GM12873 (cell line): ENCODE results near the gene NUMB.

Experiments used
- TF ChIP-seq, protein P1 (sequence below): IDR thresholded peaks from 2 replicates; pipeline ENCODE4 v1.5.1; 2012; ENCODE audit warnings: low read depth, mild to moderate bottlenecking, moderate library complexity, low read length, control low read depth; ENCODE audit not compliant: insufficient read depth; ENCODE audit errors: missing control alignments

Gene NUMB

GRCh38 chr14:73432124-73432523 lies 26.2 kb downstream of the NUMB start:
- TF ChIP-seq, protein P1, sequence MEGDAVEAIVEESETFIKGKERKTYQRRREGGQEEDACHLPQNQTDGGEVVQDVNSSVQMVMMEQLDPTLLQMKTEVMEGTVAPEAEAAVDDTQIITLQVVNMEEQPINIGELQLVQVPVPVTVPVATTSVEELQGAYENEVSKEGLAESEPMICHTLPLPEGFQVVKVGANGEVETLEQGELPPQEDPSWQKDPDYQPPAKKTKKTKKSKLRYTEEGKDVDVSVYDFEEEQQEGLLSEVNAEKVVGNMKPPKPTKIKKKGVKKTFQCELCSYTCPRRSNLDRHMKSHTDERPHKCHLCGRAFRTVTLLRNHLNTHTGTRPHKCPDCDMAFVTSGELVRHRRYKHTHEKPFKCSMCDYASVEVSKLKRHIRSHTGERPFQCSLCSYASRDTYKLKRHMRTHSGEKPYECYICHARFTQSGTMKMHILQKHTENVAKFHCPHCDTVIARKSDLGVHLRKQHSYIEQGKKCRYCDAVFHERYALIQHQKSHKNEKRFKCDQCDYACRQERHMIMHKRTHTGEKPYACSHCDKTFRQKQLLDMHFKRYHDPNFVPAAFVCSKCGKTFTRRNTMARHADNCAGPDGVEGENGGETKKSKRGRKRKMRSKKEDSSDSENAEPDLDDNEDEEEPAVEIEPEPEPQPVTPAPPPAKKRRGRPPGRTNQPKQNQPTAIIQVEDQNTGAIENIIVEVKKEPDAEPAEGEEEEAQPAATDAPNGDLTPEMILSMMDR = no peak

- TF ChIP-seq, protein P1 = no peak
Measured at GRCh38 chr14:73428353-73428824, 30.0 kb downstream of the NUMB start.

DNA sequence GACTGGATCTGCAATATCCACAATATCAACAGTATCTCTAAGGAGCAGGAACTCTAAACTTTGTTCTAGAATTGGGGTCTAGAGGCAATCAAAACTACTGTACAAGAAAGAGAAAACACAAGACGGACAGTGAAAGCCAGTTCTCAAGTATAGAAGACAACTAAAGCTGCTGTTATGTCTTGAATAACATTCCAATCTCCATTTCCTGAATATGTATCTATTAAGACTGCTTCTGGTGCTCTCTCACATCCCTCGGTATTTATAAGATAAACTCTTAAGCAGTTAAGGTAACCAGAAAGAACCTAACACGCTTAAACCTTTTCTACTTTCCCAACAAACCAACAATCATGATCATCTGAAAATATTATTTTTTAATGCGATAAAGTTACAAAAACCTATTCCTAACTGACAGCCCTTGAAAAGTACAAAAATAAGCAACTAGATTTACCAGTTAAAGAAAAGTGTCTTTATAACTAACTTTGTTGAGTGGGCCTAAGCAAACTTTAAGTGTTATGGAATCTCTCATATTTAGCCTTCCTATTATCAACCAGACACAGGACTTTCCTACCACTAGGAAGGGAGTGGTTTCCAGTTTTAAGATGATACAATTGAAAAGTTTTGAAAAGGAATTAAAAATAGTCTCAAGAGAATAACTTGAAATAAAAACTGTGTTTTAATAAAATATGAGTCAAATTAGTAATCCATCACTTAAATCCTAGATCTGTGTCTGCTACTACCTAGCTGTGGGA lies 30.7 kb downstream of the NUMB start:
- TF ChIP-seq, protein P1 = no peak

GRCh38 chr14:73426877-73427276 lies 31.5 kb downstream of the NUMB start:
- TF ChIP-seq, protein P1 = no peak

DNA sequence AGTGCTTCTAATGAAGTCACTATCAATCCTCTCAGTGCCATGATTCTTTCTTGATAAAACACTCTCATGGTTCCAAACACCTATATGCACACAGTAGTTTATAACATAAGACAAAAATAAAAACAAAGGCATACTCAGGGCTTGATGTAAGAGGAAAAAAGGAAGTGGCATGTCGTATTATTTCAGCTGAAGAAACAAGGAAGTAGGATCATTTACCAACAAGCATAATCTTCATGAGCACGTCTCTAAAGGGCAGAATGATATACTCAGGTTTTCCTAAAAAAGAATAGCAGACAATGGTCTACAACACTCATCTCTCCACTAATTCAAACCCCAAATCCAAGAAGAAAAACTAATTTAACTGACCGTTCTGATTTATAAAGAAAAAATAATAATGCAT lies 33.9 kb downstream of the NUMB start:
- TF ChIP-seq, protein P1 = no peak

- TF ChIP-seq, protein P1 = no peak
Measured at GRCh38 chr14:73422515-73422914, 35.8 kb downstream of the NUMB start.

DNA sequence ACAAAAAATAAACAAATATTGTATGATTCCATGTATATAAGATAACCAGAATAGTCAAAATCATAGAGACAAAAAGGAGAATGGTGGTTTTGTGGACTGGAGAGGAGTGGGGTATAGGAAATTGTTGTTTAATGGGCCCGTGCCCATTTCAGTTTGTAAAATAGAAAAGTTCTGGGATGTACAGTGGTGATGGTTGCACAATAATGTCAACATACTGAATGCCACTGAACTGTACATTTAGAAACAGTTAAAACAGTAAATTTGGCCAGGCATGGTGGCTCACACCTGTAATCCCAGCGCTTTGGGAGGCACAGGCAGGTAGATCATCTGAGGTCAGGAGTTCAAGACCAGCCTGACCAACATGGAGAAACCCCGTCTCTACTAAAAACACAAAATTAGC lies 40.1 kb downstream of the NUMB start:
- TF ChIP-seq, protein P1 = no peak
